Islet of Langerhans (tissue), 1 donor: ENCODE data around the gene SYNM.

Experiments
- FAIRE-seq: peaks from one replicate; lab custom pipeline; 2011; peaks lifted over from hg19 to GRCh38; lab: Jason Lieb, UNC

Gene SYNM

DNA sequence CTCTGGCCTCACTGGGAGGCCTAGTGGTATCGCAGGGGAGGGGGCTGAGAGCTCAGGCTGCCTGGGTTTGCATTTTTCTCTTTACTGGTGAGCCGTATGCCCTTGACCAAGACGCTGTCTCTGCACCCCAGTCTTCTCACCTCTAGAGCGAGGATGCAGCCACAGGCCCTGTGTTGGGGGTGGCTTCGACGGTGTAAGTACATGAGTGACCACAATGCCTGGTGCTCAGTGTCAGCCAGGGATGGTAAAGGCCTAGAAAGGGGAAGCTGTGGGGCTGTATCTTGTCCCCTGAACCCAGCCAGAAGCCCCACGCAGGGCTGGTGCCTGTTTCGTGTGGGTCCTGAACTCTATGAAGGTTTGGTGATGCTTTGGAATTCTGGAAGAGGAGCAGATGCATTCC is 19.8 kb downstream of the SYNM start:
- no peak for FAIRE-seq

- no peak for FAIRE-seq
Measured at GRCh38 chr15:99125061-99125891, 20.4 kb downstream of the SYNM start.

DNA sequence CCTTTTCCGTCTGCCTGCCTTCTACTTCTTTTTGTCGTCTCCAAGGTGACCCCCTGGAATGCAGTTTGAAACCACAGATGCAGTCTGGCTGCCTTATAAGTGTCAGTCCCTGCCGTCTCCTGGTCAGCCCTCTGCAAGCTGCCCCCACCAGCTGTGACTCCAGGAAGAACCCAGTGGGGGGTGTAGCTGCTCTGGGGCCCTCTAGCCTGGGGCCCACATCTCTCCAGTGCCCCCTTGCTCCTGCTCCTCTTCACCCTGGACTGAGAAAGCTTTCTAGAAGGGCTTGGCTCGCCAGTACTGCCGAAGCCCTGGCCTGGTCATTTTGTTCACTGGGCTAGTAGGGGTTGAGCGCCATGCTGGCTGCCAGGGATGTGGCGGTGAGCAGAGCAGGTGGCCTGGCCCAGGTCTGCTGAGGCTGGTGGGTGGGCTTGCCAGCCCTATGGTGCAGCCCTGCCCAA is 21.3 kb downstream of the SYNM start:
- no peak for FAIRE-seq

- no peak for FAIRE-seq
Measured at GRCh38 chr15:99126930-99127329, 22.1 kb downstream of the SYNM start.

GRCh38 chr15:99127773-99128172 is 22.9 kb downstream of the SYNM start:
- no peak for FAIRE-seq

- no peak for FAIRE-seq
Measured at GRCh38 chr15:99128411-99128810, 23.5 kb downstream of the SYNM start.

DNA sequence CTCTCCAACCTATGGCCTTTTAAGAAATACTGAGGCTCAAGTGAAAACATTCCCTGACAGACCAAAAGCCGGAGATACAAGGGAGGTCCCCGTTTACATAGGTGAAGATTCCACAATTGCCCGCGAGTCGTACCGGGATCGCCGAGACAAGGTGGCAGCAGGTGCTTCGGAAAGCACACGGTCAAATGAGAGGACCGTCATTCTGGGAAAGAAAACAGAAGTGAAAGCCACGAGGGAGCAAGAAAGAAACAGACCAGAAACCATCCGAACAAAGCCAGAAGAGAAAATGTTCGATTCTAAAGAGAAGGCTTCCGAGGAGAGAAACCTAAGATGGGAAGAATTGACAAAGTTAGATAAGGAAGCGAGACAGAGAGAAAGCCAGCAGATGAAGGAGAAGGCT is 24.8 kb downstream of the SYNM start:
- FAIRE-seq = no peak

DNA sequence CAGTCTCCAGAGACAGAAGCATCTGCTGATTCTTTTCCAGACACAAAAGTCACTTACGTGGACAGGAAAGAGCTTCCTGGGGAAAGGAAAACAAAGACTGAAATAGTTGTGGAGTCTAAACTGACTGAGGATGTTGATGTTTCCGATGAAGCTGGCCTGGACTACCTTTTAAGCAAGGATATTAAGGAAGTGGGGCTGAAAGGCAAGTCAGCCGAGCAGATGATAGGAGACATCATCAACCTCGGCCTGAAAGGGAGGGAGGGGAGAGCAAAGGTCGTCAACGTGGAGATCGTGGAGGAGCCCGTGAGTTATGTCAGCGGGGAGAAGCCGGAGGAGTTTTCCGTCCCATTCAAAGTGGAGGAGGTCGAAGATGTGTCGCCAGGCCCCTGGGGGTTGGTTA is 25.4 kb downstream of the SYNM start:
- no peak for FAIRE-seq

GRCh38 chr15:99130765-99131440 is 26.0 kb downstream of the SYNM start:
- no peak for FAIRE-seq

- FAIRE-seq = no peak
Measured at GRCh38 chr15:99131441-99132023, 26.7 kb downstream of the SYNM start.

DNA sequence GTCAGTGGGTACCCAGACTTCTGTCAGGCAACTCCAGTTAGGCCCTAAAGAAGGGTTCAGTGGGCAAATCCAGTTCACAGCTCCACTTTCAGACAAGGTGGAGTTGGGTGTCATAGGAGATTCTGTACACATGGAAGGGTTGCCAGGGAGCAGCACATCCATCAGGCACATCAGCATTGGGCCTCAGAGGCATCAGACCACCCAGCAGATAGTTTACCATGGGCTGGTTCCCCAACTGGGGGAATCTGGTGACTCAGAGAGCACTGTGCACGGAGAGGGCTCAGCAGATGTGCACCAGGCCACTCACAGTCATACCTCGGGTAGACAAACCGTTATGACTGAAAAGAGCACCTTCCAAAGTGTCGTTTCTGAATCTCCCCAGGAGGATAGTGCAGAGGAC is 27.2 kb downstream of the SYNM start:
- no peak for FAIRE-seq

DNA sequence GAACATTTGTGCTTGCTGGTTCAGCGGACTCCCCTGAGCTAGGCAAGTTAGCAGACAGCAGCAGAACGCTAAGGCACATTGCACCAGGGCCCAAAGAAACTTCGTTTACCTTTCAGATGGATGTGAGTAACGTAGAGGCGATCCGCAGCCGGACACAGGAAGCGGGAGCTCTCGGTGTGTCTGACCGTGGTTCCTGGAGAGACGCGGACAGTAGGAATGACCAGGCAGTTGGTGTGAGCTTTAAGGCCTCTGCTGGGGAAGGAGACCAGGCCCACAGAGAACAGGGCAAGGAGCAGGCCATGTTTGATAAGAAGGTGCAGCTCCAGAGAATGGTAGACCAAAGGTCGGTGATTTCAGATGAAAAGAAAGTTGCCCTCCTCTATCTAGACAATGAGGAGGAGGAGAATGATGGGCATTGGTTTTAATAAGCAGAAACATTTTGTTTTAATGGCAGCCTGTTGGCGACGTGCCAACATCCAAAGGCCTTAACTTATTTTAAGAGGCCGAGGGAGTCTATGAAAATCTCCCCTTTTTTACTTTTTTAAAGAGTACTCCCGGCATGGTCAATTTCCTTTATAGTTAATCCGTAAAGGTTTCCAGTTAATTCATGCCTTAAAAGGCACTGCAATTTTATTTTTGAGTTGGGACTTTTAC is 27.9 kb downstream of the SYNM start:
- FAIRE-seq = no peak

DNA sequence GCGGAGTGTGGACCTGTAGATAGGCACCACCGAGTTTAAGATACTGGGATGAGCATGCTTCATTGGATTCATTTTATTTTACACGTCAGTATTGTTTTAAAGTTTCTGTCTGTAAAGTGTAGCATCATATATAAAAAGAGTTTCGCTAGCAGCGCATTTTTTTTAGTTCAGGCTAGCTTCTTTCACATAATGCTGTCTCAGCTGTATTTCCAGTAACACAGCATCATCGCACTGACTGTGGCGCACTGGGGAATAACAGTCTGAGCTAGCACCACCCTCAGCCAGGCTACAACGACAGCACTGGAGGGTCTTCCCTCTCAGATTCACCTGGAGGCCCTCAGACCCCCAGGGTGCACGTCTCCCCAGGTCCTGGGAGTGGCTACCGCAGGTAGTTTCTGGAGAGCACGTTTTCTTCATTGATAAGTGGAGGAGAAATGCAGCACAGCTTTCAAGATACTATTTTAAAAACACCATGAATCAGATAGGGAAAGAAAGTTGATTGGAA is 29.5 kb downstream of the SYNM start:
- FAIRE-seq = no peak

DNA sequence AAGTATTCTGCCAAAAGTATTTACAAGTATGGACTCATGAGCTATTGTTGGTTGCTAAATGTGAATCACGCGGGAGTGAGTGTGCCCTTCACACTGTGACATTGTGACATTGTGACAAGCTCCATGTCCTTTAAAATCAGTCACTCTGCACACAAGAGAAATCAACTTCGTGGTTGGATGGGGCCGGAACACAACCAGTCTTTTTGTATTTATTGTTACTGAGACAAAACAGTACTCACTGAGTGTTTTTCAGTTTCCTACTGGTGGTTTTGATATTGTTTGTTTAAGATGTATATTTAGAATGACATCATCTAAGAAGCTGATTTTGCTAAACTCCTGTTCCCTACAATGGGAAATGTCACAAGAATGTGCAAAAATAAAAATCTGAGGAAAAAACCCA is 30.3 kb downstream of the SYNM start:
- FAIRE-seq = no peak

GRCh38 chr15:99137111-99137546 is 32.2 kb downstream of the SYNM start:
- no peak for FAIRE-seq

DNA sequence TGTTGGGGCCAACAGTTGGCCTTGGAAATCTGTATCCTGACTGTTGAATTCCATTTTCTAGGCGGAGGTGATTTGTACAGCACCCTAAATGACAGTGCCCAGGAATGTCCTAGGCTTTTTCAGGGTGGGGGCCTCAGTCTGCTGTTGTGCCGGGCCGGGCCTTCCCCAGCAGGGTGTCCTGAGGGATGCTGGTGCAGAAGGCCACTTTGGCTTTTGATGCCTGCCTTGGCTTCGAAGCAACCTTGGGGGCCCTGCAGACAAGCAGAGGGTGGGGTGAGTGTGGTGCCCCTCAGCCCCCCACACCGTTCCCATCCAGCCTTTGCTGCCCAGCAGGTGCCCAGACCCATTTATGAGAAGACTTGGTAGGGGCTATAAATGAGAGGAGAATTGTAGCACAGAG is 33.0 kb downstream of the SYNM start:
- FAIRE-seq = no peak

DNA sequence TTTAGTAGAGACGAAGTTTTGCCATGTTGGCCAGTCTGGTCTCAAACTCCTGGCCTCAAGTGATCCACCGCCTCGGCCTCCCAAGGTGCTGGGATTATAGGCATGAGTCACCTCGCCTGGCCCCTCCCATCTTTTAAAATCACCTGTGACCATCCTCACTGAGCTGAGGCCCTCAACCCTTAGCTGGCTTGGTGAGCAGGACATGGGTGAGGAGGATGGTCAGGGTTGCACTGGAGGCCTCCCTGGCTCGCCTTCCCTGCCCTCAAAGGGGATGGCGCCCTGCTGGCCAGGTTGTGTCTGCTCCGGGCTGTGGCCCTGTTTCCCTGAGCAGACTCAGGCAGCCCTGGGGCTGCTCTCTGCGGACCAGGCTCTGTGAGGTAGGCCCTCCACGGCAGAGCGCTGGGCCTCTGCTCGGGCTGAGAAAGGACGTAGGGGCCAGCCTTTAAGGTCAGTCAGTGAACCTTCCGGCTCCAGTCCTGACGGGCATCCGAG is 33.7 kb downstream of the SYNM start:
- FAIRE-seq = no peak

DNA sequence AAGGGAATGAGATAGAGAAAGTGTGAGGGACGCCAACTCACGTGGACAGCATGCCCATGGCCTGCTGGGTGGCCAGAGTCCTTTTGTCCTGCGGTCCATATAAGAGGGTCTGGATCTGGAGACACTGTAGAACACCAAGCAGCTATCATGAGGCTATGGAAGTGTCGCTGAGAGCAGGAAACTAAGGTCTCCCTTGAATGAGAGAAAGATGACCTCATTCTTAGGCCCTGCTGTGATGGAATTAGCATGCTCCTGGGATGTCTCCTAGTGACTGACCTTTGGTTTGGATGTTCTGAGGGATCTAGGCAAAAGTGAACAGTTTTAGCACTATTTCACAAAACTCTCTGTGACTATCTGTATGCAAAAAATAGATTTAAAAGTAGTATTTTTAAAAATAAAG is 34.4 kb downstream of the SYNM start:
- FAIRE-seq = no peak

DNA sequence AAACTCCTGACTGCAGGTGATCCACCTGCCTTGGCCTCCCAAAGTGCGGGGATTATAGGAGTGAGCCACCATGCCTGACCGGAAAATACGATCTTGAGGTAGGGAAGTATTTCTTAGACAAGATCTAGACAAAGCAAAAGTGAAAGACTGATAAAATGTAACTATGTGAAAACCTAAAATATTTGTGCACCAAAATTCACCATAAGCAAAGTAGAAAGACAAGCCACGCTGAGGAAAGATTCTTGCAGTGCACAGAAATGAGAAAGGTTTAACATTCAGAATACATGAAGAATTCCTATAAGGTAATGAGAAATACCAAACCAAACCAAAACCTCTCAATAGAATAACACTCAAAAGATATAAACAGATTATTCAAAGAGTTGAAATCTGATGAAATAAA is 35.7 kb downstream of the SYNM start:
- no peak for FAIRE-seq

GRCh38 chr15:99141943-99142342 is 37.1 kb downstream of the SYNM start:
- FAIRE-seq = no peak

GRCh38 chr15:99142562-99142961 is 37.7 kb downstream of the SYNM start:
- no peak for FAIRE-seq

DNA sequence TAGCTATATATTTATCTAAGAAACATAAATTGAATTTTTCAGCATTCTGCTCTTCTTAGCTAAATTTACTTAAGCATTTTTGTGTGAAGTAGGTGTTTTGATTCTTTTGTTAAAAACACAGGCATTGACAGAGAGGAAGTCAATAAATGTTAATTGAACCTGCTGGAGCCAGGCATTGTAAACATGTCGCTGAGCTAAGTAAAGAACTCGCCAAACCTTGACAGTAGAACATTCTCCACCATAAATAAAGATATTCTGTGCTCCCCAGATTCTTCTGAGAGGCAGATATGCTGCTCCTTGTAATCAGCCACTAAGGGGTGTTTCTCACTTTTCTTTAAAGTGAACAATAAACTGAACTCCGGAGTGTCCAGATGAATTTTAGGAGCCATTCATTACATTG is 38.4 kb downstream of the SYNM start:
- FAIRE-seq = no peak
